Activated T-cell treated with anti-CD3 and anti-CD28 coated beads for 24 hours (primary cell): ENCODE measurements around the gene CCDC116.

ENCODE experiments used
- DNase-seq: peaks from one replicate; pipeline ENCODE4 v3.0.0-alpha.2; 2020; ENCODE audit warnings: low read depth

The CCDC116 gene

DNA sequence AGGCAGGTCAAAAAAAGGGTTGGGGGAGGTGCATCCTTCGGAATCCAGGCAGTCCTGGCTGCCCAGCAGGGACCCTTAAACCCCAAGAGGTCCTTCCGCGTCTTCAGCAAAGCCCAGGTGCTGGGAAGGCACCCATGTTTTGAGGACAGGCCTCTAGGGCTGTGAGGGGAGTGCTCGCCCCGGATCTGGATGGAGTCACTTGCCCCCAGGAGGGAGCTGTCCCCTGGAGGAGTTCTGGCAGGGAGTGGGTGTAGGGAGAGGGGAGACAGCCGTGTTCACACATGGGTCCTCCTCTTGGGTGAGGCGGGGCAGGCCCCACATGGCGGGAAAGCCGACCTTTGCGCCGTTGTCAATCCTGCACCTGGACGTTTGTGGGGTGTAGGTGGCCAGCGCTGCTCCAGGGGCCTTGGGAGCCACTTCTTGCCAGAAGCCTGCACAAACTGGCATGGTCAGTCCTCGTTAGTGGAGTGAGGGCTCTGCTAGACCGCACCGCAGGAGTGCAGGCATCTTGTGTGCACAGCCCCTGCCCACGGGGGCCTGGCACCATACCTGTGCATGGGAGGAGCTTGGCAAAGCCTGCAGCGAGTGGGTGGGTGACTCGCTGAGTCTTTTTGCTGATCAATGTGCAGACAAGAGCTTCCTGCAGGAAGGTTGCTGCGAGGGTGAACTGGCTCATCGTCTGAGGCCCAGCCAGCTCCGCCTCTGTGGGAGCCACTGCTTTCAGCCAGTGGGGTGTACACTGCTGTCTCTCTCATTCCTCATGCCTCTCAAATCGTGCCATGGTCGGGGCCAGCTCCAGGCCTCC is 49.2 kb downstream of the CCDC116 start:
- DNase-seq: no peak

GRCh38 chr22:21682385-21683175 is 50.0 kb downstream of the CCDC116 start:
- DNase-seq: no peak

DNA sequence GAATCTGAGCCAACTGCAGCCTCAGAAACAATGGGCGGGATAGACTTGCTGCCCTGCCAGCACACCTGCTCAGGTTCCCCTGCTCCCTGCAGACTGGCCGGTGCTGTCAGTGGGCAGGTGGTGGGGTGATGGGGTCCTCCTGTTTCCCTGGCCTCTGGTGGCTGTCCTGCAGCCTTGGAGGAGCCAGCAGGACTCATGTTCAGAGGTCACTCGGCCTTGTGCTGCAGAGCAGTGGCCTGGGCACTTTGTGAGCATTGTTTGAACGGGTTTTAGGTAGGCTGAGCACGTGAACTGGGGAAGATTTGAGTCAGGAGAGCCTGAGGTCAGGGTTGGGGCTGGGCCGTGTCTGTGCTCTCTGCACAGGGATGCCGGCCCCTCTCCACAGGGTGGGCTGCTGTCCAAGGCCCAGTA is 50.8 kb downstream of the CCDC116 start:
- DNase-seq: no peak

- DNase-seq: no peak
These were observed 52.1 kb downstream of the CCDC116 start for GRCh38 chr22:21684492-21685163.

- no peak for DNase-seq
These were observed 52.6 kb downstream of the CCDC116 start for GRCh38 chr22:21685164-21685513.

GRCh38 chr22:21686193-21686608 is 53.6 kb downstream of the CCDC116 start:
- DNase-seq: no peak
